Epithelial cell of proximal tubule (primary cell): ENCODE data around the gene MVK. TPM values are rescaled to one million over a fixed set of nuclear protein-coding genes. Genes with fewer than 3 reads are reported as not detected.
A peak's percentile ranks its signal among the peaks of the same experiment; 100 is the strongest.

Experiments used
- DNase-seq: peaks from one replicate; pipeline ENCODE4 v3.0.0-alpha.2; 2011; ENCODE audit warnings: low read depth
- H3K4me3 ChIP-seq: 2 replicates; pipeline ENCODE4 v1.5.1; 2011; ENCODE audit warnings: low read depth, mild to moderate bottlenecking, low read length
- total RNA-seq: library from RNA; depleted of rRNA; stranded (reverse); fragments of >200 nt; gene quantifications from 2 replicates; pipeline ENCODE4 v1.2.3, GENCODE V29; 2015
- TF ChIP-seq, protein P1 (sequence below): conservative IDR thresholded peaks from 2 replicates; pipeline ENCODE4 v1.5.1; 2012; ENCODE audit warnings: low read depth, mild to moderate bottlenecking, low read length

The MVK gene
- total RNA-seq, 1 donor from 2014 or later, result 28.5 TPM

GRCh38 chr12:109544955-109545531 lies 28.6 kb upstream of the MVK start:
- peak; percentile 29 for DNase-seq
- H3K4me3 ChIP-seq, result no peak overlapping the region
- TF ChIP-seq, protein P1, sequence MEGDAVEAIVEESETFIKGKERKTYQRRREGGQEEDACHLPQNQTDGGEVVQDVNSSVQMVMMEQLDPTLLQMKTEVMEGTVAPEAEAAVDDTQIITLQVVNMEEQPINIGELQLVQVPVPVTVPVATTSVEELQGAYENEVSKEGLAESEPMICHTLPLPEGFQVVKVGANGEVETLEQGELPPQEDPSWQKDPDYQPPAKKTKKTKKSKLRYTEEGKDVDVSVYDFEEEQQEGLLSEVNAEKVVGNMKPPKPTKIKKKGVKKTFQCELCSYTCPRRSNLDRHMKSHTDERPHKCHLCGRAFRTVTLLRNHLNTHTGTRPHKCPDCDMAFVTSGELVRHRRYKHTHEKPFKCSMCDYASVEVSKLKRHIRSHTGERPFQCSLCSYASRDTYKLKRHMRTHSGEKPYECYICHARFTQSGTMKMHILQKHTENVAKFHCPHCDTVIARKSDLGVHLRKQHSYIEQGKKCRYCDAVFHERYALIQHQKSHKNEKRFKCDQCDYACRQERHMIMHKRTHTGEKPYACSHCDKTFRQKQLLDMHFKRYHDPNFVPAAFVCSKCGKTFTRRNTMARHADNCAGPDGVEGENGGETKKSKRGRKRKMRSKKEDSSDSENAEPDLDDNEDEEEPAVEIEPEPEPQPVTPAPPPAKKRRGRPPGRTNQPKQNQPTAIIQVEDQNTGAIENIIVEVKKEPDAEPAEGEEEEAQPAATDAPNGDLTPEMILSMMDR, result no peak

- no peak for DNase-seq
- TF ChIP-seq, protein P1, result no peak
- H3K4me3 ChIP-seq, result no peak overlapping the region
Measured at GRCh38 chr12:109545826-109546225, 27.8 kb upstream of the MVK start.

GRCh38 chr12:109547286-109547685 lies 26.3 kb upstream of the MVK start:
- TF ChIP-seq, protein P1, result no peak
- DNase-seq, result no peak

DNA sequence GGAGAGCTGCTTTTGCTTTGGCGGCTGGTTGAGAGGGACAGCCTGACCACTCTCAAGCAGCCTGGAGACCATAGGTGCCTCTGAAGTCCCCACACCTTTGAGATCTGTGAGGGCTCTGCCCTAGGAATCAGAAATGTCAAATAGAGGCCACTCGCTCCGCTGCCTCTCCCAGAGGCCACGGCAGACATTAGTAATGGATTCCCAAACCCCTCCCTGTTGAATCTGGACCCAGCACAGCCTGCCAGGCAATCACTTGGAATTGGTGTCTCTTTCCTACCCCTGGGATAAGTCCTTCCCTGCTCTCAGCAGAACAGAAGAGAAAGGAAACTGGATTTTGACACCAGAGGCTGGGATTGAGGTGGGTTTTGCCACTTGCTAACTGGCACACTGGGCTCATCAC lies 25.3 kb upstream of the MVK start:
- TF ChIP-seq, protein P1, result no peak
- H3K4me3 ChIP-seq, result no peak overlapping the region
- DNase-seq, result no peak

More at GRCh38 chr12:109547286-109547685, 26.3 kb upstream of the MVK start:
- H3K4me3 ChIP-seq, result no peak overlapping the region

DNA sequence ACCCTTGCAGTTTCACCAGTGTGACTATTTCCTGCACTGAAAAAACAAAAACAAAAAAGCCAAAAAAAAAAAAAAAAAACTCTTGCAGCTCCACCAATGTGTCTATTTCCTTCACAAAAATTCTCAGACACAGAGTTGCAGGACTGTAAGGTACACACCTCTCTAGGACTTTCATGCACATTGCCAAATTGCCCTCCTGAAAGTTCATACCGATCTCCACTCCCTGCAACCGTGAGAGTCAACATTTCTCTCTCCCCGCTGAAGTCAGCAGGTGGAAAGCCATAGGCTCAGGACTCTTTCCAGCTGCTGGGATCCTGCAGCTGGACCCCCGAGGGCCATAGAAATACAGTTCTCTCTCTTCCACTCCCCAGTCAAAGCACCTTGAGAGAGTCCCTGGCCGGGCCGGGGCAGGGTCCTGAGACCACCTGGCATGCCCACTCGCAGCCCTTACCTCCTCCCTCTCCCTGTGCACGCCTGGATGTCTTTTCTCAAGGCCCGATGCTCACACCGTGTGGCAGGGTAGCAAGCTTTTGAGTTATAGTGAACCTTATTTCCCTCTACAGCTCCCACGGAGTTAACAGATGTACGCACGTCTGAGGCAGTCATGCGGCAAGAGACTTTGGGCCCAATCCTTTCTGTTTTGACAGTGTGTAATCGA lies 23.9 kb upstream of the MVK start:
- H3K4me3 ChIP-seq, result no peak overlapping the region
- DNase-seq, result no peak
- TF ChIP-seq, protein P1, result no peak

DNA sequence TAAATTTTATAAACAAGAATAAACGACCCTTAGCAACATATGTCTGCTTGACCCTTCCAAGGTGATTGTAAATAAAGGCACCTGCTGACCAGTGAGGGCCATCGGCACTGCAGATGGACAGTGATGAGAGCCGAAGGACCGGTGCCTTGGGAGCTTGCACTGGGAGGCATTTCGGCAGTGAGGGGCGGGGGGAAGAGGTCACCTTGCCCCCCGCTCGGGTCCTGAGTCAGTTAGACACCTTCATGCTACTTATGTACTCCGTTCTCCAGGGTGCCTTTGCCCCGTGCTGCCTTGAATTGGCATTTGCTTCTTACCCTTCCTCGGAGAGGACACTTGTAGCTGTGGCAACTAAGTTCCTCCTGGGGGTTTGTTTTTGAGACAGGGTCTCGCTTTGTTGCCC lies 23.3 kb upstream of the MVK start:
- H3K4me3 ChIP-seq, result no peak overlapping the region

More for the DNA sequence above, 23.3 kb upstream of the MVK start:
- TF ChIP-seq, protein P1, result no peak
- DNase-seq, result no peak
